Measurements from ENCODE around the gene DCK. TPM values are rescaled to one million over a fixed set of nuclear protein-coding genes. Genes with fewer than 3 reads are reported as not detected.

Gene DCK
- total and polyA plus RNA-seq, 2 of the 4 experiments (the other 2 are of a cell fraction) = 7.0 to 8.9 TPM

DNA sequence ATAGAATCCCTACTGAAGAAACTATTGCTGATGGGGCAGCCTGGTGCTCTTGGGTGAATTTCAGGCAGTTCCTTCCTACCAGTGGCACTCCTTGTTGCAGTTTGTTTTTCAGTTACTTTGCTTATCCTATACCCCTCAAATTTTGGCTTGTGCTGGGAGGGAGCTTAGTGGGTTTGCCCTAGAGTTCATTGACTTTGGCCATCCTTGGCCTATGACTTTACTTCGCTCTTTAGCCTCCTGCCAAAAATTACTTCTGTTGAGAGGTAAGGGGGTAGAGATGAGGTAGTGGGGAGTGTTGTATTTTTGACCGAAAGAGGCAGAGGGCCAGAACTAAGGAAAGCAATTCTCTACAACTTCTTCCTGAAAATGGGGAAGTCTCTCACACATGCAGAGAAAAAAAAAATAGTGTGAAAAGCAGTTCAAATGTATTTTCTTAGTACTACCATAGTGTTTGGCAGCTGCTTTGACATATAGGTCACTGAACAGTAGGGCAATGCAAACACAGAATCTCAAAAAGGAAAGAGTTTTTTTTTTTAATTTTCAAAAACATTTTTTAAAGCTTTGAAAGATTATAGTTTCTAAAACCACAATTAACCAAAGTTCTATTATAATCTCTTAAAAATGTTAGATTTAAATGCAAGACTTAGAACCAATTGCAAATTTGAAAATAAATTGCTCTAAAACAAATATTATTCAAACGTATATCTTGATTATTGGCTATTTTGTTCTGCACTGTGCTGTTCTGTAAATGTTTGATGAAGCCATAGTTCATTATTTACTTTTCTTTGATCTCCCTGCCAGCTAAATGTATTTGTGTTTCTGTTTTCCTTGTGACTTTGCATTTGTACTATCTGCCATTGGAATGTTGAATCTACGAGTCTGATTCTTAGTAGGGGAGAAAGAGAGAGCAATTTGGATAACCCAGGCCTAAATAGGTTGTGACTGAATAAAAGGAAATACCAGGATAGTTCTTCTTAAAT lies 73.6 kb downstream of the DCK start (continued):
- TF ChIP-seq SMC3 (IDR thresholded peaks at IDR 0.05; ENCODE audit: low read depth, low read length) = no peak
- no peak for TF ChIP-seq BHLHE40 (IDR thresholded peaks at IDR 0.05; ENCODE audit: low read depth, low read length)

GRCh38 chr4:71069063-71069462 lies 75.6 kb downstream of the DCK start:
- BruUV-seq (replicated peaks) = no TSS peak
- DNase-seq (no peak), ATAC-seq (ENCODE audit: low read depth) (no peak)
- no peak overlapping the region for H3K27ac ChIP-seq (ENCODE audit: insufficient read depth, low read length)
- H3K4me3 ChIP-seq (ENCODE audit: insufficient read depth, low read depth, low read length) = no peak overlapping the region
- H4K20me1 ChIP-seq (ENCODE audit: insufficient read depth, low read length) = no peaks in the 10 kb centered on the region
- no peak overlapping the region for H3K56ac ChIP-seq (ENCODE audit: extremely low read depth, insufficient read depth, low read length)
- no peak overlapping the region for H3K4ac ChIP-seq (ENCODE audit: low read depth, low read length)
- no peaks in the 10 kb centered on the region for H3K36me3 ChIP-seq (ENCODE audit: control insufficient read depth, insufficient read depth, low read length)
- H3K27me3 ChIP-seq (ENCODE audit: control insufficient read depth, insufficient read depth, low read length) = no peaks in the 10 kb centered on the region
- no peak overlapping the region for H2AK5ac ChIP-seq (ENCODE audit: low read depth, low read length)
- no peak overlapping the region for H3K18ac ChIP-seq (ENCODE audit: low read depth, low read length)
- H3K4me1 ChIP-seq (ENCODE audit: control insufficient read depth, insufficient read depth, low read length) = no peaks in the 10 kb centered on the region
- no peak overlapping the region for H3K4me2 ChIP-seq (ENCODE audit: low read depth, low read length)
- H3K79me1 ChIP-seq (ENCODE audit: low read depth in 1 of 2, low read length in 2 of 2) = no peaks in the 10 kb centered on the region
- dilution Hi-C loops (cut with HindIII; ENCODE audit: low sequenced_read_pairs, unreplicated experiment) = no loop called here
- no peak overlapping the region for H2BK5ac ChIP-seq (ENCODE audit: low read depth, low read length, poor library complexity, severe bottlenecking)
- H3K9me3 ChIP-seq (ENCODE audit: control insufficient read depth, insufficient read depth, low read length) = no peaks in the 10 kb centered on the region
- no peaks in the 10 kb centered on the region for H3K9me1 ChIP-seq (ENCODE audit: insufficient read depth, low read length)
- H2BK15ac ChIP-seq (ENCODE audit: low read depth, low read length) = no peak overlapping the region
- H2AFZ ChIP-seq (replicated peaks; ENCODE audit: low read length, poor library complexity) = no peak overlapping the region
- ChIA-PET CTCF (no interaction called here), POLR2A (ENCODE audit: unreplicated experiment) (no interaction called here)
- no peak overlapping the region for H3K14ac ChIP-seq (replicated peaks; ENCODE audit: low read depth, low read length)
- H4K91ac ChIP-seq (ENCODE audit: insufficient read depth, low read depth, low read length) = no peak overlapping the region
- H2BK20ac ChIP-seq (ENCODE audit: low read depth, low read length) = no peak overlapping the region
- no peak overlapping the region for H3K23ac ChIP-seq (ENCODE audit: low read depth, low read length)
- H2BK120ac ChIP-seq (ENCODE audit: low read depth, low read length) = no peak overlapping the region
- no CpG with 5 or more reads among the region's 1 CpG for WGBS, 2 experiments (ENCODE audit: extremely low coverage in 2 of 2, insufficient read length in 1 of 2)
- in situ Hi-C loops (cut with MboI; ENCODE audit: low sequenced_read_pairs) = no loop called here
- H4K5ac ChIP-seq (ENCODE audit: low read depth, low read length) = no peak overlapping the region
- intact Hi-C loops (cut with micrococcal nuclease) = no loop called here
- H3K9ac ChIP-seq (ENCODE audit: low read depth, low read length) = no peak overlapping the region
- no peak overlapping the region for H2AK9ac ChIP-seq (replicated peaks; ENCODE audit: low read depth, low read length, poor library complexity)
- H4K8ac ChIP-seq (ENCODE audit: low read depth in 2 of 2, low read length in 2 of 2) = no peak overlapping the region
- no peak for TF ChIP-seq MAZ (IDR thresholded peaks at IDR 0.05; ENCODE audit: borderline replicate concordance, low read depth, low read length)
- TF ChIP-seq POLR2A (IDR thresholded peaks at IDR 0.05; ENCODE audit: low read depth, low read length) = no peak
- TF ChIP-seq FOS (IDR thresholded peaks at IDR 0.05; ENCODE audit: low read depth, low read length) = no peak
- TF ChIP-seq CTCF (conservative IDR thresholded peaks at IDR 0.05; ENCODE audit: low read depth, low read length) = no peak
- no peak for TF ChIP-seq RAD21 (IDR thresholded peaks at IDR 0.05; ENCODE audit: low read length)
- TF ChIP-seq RCOR1 (IDR thresholded peaks at IDR 0.05; ENCODE audit: insufficient replicate concordance, low read length) = no peak
- no peak for TF ChIP-seq SMC3 (IDR thresholded peaks at IDR 0.05; ENCODE audit: low read depth, low read length)
- no peak for TF ChIP-seq MXI1 (IDR thresholded peaks at IDR 0.05; ENCODE audit: borderline replicate concordance, low read depth, low read length)
- TF ChIP-seq CHD1 (IDR thresholded peaks at IDR 0.05; ENCODE audit: low read depth, low read length) = no peak
- TF ChIP-seq, protein P1, sequence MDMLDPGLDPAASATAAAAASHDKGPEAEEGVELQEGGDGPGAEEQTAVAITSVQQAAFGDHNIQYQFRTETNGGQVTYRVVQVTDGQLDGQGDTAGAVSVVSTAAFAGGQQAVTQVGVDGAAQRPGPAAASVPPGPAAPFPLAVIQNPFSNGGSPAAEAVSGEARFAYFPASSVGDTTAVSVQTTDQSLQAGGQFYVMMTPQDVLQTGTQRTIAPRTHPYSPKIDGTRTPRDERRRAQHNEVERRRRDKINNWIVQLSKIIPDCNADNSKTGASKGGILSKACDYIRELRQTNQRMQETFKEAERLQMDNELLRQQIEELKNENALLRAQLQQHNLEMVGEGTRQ (IDR thresholded peaks at IDR 0.05; ENCODE audit: low read depth, low read length) = no peak
- no peak for TF ChIP-seq BHLHE40 (IDR thresholded peaks at IDR 0.05; ENCODE audit: low read depth, low read length)
- no peak for TF ChIP-seq NFE2L2 (IDR thresholded peaks at IDR 0.05; ENCODE audit: low read depth, low read length)
- TF ChIP-seq CEBPB (IDR thresholded peaks at IDR 0.05; ENCODE audit: low read depth, low read length) = no peak
